IMR-90 (cell line): ENCODE data around the gene ABCB4. TPM values are rescaled to one million over a fixed set of nuclear protein-coding genes. Genes with fewer than 3 reads are reported as not detected.
"Not testable (repeated sequence)": the region's sequence is repeated elsewhere in the genome, so short reads cannot be mapped to it uniquely, and the experiment has no call there.

Source experiments
- ATAC-seq: fragments of 200-7000 bp; cut with Tn5 transposase; 2 replicates; pipeline ENCODE4 v1.9.1; 2020; ENCODE audit warnings: low read depth, mild to moderate bottlenecking, moderate library complexity
- BruUV-seq: library from RNA; stranded (reverse); fragments of 400-500 nt; replicated peaks from 2 replicates; lab custom pipeline; 2021; lab: Mats Ljungman, UMichigan
- CTCF ChIA-PET: fragments of 300-600 bp; formaldehyde crosslinking; extraction: SDS; loops from one replicate; lab custom pipeline; 2021; ENCODE audit warnings: antibody characterized with exemption; lab: Yijun Ruan, JAX
- POLR2A ChIA-PET: fragments of 300-600 bp; sonication (Branson Sonifier 250); formaldehyde crosslinking; loops from one replicate; lab custom pipeline; 2022; ENCODE audit warnings: antibody characterized with exemption; ENCODE audit not compliant: unreplicated experiment; lab: Charles Lee
- DNase-seq: peaks from one replicate; pipeline ENCODE4 v3.0.0; 2013
- H2AFZ ChIP-seq: replicated peaks from 2 replicates; pipeline ENCODE3; 2013; ENCODE audit warnings: low read length, mild to moderate bottlenecking; ENCODE audit not compliant: poor library complexity
- H2AK5ac ChIP-seq: 2 replicates; pipeline ENCODE4 v1.6.1; 2013; ENCODE audit warnings: low read depth, low read length, inconsistent platforms
- H2AK9ac ChIP-seq: replicated peaks from 2 replicates; pipeline ENCODE3; 2013; ENCODE audit warnings: mild to moderate bottlenecking, low read depth, low read length, moderate library complexity; ENCODE audit not compliant: poor library complexity
- H2BK120ac ChIP-seq: 2 replicates; pipeline ENCODE4 v1.6.1; 2013; ENCODE audit warnings: low read depth, low read length, inconsistent platforms
- H2BK15ac ChIP-seq: 3 replicates; pipeline ENCODE4 v1.6.1; 2013; ENCODE audit warnings: low read depth, low read length, inconsistent platforms
- H2BK20ac ChIP-seq: 2 replicates; pipeline ENCODE4 v1.6.1; 2013; ENCODE audit warnings: low read depth, mild to moderate bottlenecking, inconsistent platforms, low read length, moderate library complexity
- H2BK5ac ChIP-seq: 2 replicates; pipeline ENCODE4 v1.6.1; 2013; ENCODE audit warnings: mild to moderate bottlenecking, low read depth, low read length, inconsistent platforms; ENCODE audit not compliant: poor library complexity, severe bottlenecking
- H3K14ac ChIP-seq: replicated peaks from 2 replicates; pipeline ENCODE4 v1.6.1; 2013; ENCODE audit warnings: low read depth, low read length, inconsistent platforms
- H3K18ac ChIP-seq: 2 replicates; pipeline ENCODE4 v1.6.1; 2013; ENCODE audit warnings: low read depth, low read length, control low read depth
- H3K23ac ChIP-seq: 2 replicates; pipeline ENCODE4 v1.6.1; 2013; ENCODE audit warnings: low read depth, low read length, inconsistent platforms
- H3K27ac ChIP-seq: 2 replicates; pipeline ENCODE4 v1.5.1; 2013; ENCODE audit warnings: mild to moderate bottlenecking, control low read depth, low read length; ENCODE audit not compliant: insufficient read depth
- H3K27me3 ChIP-seq: 2 replicates; pipeline ENCODE4 v1.6.1; 2013; ENCODE audit warnings: low read length; ENCODE audit not compliant: control insufficient read depth, insufficient read depth
- H3K36me3 ChIP-seq: 2 replicates; pipeline ENCODE4 v1.6.1; 2013; ENCODE audit warnings: low read length, mixed read lengths; ENCODE audit not compliant: control insufficient read depth, insufficient read depth
- H3K4ac ChIP-seq: 2 replicates; pipeline ENCODE4 v1.6.1; 2013; ENCODE audit warnings: low read depth, low read length, inconsistent platforms
- H3K4me1 ChIP-seq: 2 replicates; pipeline ENCODE4 v1.6.1; 2013; ENCODE audit warnings: low read length, mixed read lengths; ENCODE audit not compliant: control insufficient read depth, insufficient read depth
- H3K4me2 ChIP-seq: 2 replicates; pipeline ENCODE4 v1.6.1; 2013; ENCODE audit warnings: low read depth, mild to moderate bottlenecking, control low read depth, low read length, moderate library complexity
- H3K4me3 ChIP-seq: 2 replicates; pipeline ENCODE4 v1.5.1; 2013; ENCODE audit warnings: low read depth, mild to moderate bottlenecking, control low read depth, low read length, moderate library complexity; ENCODE audit not compliant: insufficient read depth
- H3K56ac ChIP-seq: 2 replicates; pipeline ENCODE4 v1.6.1; 2013; ENCODE audit warnings: low read length, inconsistent platforms; ENCODE audit not compliant: insufficient read depth; ENCODE audit errors: extremely low read depth
- H3K79me1 ChIP-seq, 2 experiments: 2 replicates each; pipeline ENCODE4 v1.6.1; 2013; ENCODE audit warnings: low read length in 2 of 2, inconsistent platforms in 1 of 2, low read depth in 1 of 2
- H3K9ac ChIP-seq: 2 replicates; pipeline ENCODE4 v1.6.1; 2013; ENCODE audit warnings: low read depth, low read length, control low read depth
- H3K9me1 ChIP-seq: 2 replicates; pipeline ENCODE4 v1.6.1; 2013; ENCODE audit warnings: low read length, inconsistent platforms; ENCODE audit not compliant: insufficient read depth
- H3K9me3 ChIP-seq: 2 replicates; pipeline ENCODE4 v1.6.1; 2013; ENCODE audit warnings: low read length; ENCODE audit not compliant: control insufficient read depth, insufficient read depth
- H4K20me1 ChIP-seq: 2 replicates; pipeline ENCODE4 v1.6.1; 2013; ENCODE audit warnings: low read length, inconsistent platforms; ENCODE audit not compliant: insufficient read depth
- H4K5ac ChIP-seq: 2 replicates; pipeline ENCODE4 v1.6.1; 2013; ENCODE audit warnings: mild to moderate bottlenecking, low read depth, low read length, control low read depth
- H4K8ac ChIP-seq, 2 experiments: 2 replicates each; pipeline ENCODE4 v1.6.1; 2013; ENCODE audit warnings: low read depth in 2 of 2, low read length in 2 of 2, control low read depth in 1 of 2, inconsistent platforms in 1 of 2
- H4K91ac ChIP-seq: 2 replicates; pipeline ENCODE4 v1.6.1; 2013; ENCODE audit warnings: low read depth, low read length, inconsistent platforms; ENCODE audit not compliant: insufficient read depth
- WGBS, 2 experiments: methylation state at CpG; one replicate each; pipeline versions ENCODE4 v1.1.5 to v1.1.7; 2013; ENCODE audit warnings: missing lambda C conversion rate in 2 of 2; ENCODE audit not compliant: insufficient read length in 1 of 2; ENCODE audit errors: extremely low coverage in 2 of 2; 5-methylcytosine and 5-hydroxymethylcytosine counted together
- dilution Hi-C: fragments of 300-500 bp; cut with HindIII; formaldehyde crosslinking; loops from one replicate; pipeline ENCODE4 v1.14.3; 2018; ENCODE audit warnings: low sequenced_read_pairs; ENCODE audit not compliant: unreplicated experiment
- in situ Hi-C: fragments of 300-500 bp; cut with MboI; formaldehyde crosslinking; loops from 3 replicates; pipeline ENCODE4 v1.14.3; 2019; ENCODE audit warnings: low sequenced_read_pairs, inconsistent platforms, mixed read lengths
- intact Hi-C: fragments of 100-400 bp; cut with micrococcal nuclease; formaldehyde crosslinking; loops from 2 replicates; pipeline ENCODE4 v1.10.0; 2022
- polyA plus RNA-seq, 3 experiments: library from polyadenylated mRNA; depleted of rRNA; stranded (reverse); fragments of >200 nt; gene quantifications; 2 replicates each; pipeline ENCODE4 v1.2.3, GENCODE V29; 2012; ENCODE audit warnings: low replicate concordance in 1 of 3
- total RNA-seq: library from RNA; depleted of rRNA; stranded (reverse); fragments of >200 nt; gene quantifications from 2 replicates; pipeline ENCODE4 v1.2.3, GENCODE V29; 2012

The ABCB4 gene
- total and polyA plus RNA-seq, 2 of the 4 experiments (the other 2 are of a cell fraction), result not detected

GRCh38 chr7:87465534-87465880 is 10.0 kb downstream of the ABCB4 start:
- H2AK9ac ChIP-seq, H4K8ac ChIP-seq, H2BK15ac ChIP-seq, CTCF ChIA-PET, H4K91ac ChIP-seq, H3K14ac ChIP-seq, DNase-seq, intact Hi-C loops, H2BK120ac ChIP-seq, H2BK20ac ChIP-seq, H3K4me1 ChIP-seq, H3K4me2 ChIP-seq, H3K4ac ChIP-seq, H3K4me3 ChIP-seq, POLR2A ChIA-PET, H4K5ac ChIP-seq, H2BK5ac ChIP-seq, H2AFZ ChIP-seq, H3K27ac ChIP-seq, H3K27me3 ChIP-seq, ATAC-seq, in situ Hi-C loops, H3K36me3 ChIP-seq, H3K23ac ChIP-seq, H3K9me3 ChIP-seq, dilution Hi-C loops, H2AK5ac ChIP-seq, H3K9me1 ChIP-seq, H4K20me1 ChIP-seq, H3K79me1 ChIP-seq, H3K9ac ChIP-seq, H3K18ac ChIP-seq, BruUV-seq, H3K56ac ChIP-seq: not testable (repeated sequence)
- no CpG with 5 or more reads among the region's 7 CpGs for WGBS, 2 experiments

GRCh38 chr7:87464830-87465533 is 10.5 kb downstream of the ABCB4 start:
- H2BK15ac ChIP-seq, ATAC-seq, H2AK5ac ChIP-seq, H3K27ac ChIP-seq, H3K9me1 ChIP-seq, H3K4me2 ChIP-seq, H2AFZ ChIP-seq, H3K79me1 ChIP-seq, H3K36me3 ChIP-seq, H3K9ac ChIP-seq, H2AK9ac ChIP-seq, H2BK5ac ChIP-seq, H4K20me1 ChIP-seq, BruUV-seq, H4K91ac ChIP-seq, H2BK120ac ChIP-seq, H4K5ac ChIP-seq, dilution Hi-C loops, POLR2A ChIA-PET, CTCF ChIA-PET, H3K4me1 ChIP-seq, DNase-seq, H3K4ac ChIP-seq, H3K23ac ChIP-seq, H3K27me3 ChIP-seq, H2BK20ac ChIP-seq, H3K9me3 ChIP-seq, H3K56ac ChIP-seq, H3K14ac ChIP-seq, H4K8ac ChIP-seq, H3K4me3 ChIP-seq, intact Hi-C loops, H3K18ac ChIP-seq, in situ Hi-C loops: not testable (repeated sequence)
- WGBS, 2 experiments, result 49% methylated on average over 4 of the region's 16 CpGs; no CpG with 5 or more reads in 1 of the 2 experiments
